Stimulated activated CD4-positive, alpha-beta T cell treated with anti-CD3 and anti-CD28 coated beads, Interleukin-15, amount 100 ng/mL, for 24 hours (primary cell): Measurements from ENCODE around the gene KRTAP2-4.

Experiments
- DNase-seq: peaks from one replicate; pipeline ENCODE4 v3.0.0-alpha.2; 2020

KRTAP2-4 gene

DNA sequence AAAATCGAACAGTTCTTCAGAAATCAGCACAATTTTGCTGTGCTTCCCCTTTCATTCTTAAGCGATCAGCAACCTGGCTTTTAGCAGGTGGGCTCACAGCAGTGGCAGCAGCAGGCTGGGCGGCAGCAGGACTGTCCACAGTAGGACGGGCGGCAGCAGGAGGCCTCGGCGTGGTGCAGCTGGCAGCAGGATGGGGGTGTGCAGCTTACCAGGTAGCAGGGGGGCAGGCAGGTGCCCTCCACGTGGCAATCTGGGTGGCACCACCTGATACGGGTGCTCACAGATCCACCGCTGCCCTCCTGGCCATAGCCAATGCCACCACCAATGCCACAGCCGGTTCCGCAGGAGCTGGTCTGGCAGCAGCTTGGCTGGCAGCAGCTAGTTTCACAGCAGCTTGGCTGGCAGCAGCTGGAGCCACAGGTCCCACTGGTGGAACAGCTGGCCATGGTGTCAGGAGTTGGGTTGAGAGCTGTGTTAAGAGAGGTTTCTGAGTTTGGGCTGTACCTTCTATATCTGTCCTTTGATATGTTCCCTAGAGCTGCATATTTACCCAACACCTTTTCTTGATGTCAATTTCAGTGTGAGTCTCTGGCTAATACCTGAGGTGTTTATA is 35.9 kb downstream of the KRTAP2-4 start, which contains the start of gene KRTAP1-4:
Gene KRTAP1-4 (minus strand): TSS at position 563 of the 613 bp plus-strand sequence. CDS start 117 bp downstream, at position 446.
- no peak for DNase-seq

DNA sequence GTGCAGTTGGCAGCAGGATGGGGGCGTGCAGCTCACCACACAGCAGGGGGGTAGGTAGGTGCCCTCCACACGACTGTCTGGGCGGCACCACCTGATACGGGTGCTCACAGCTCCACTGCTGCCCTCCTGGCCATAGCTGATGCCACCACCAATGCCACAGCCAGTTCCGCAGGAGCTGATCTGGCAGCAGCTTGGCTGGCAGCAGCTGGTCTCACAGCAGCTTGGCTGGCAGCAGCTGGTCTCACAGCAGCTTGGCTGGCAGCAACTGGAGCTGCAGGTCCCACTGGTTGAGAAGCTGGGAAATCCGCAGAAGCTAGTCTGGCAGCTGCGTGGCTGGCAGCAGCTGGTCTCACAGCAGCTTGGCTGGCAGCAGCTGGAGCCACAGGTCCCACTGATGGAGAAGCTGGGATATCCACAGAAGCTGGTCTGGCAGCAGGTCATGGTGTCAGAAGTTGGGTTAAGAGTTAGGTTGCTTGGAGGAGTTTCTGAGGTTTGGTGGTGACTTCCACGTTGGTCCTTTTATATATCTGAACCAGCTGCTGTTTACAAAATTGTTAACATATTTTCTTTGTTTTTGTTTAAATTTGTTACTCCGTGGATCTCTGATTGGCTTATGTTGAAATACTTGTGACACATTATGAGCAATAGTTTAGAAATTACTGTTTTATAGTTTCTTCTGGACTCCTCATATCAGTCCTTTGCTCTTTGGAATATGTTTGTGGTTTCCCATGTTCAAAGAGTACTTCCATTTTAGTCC is 38.8 kb downstream of the KRTAP2-4 start, which contains the start of gene KRTAP1-5:
Gene KRTAP1-5 (minus strand): TSS at position 494 of the 757 bp plus-strand sequence. CDS start 53 bp downstream, at position 441.
- no peak for DNase-seq

DNA sequence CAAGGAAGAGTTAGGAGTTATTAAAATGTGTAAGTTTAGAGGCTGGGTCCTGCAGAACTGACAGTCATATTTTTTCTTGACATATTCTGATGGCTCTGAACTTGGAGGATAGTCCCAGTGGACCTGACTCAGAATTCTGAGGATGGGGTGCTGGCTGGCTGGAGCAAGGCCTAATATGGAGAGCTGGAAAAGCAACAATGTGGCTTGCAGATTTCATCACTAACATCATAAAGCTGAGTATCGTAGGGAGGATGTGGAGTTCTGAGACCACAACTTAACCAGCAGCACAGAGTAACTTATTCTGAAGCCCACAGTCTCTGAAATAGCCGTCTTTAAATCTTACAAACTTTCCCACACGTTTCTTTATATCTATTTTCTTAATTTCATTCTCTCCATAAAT is 41.0 kb downstream of the KRTAP2-4 start:
- DNase-seq = no peak

DNA sequence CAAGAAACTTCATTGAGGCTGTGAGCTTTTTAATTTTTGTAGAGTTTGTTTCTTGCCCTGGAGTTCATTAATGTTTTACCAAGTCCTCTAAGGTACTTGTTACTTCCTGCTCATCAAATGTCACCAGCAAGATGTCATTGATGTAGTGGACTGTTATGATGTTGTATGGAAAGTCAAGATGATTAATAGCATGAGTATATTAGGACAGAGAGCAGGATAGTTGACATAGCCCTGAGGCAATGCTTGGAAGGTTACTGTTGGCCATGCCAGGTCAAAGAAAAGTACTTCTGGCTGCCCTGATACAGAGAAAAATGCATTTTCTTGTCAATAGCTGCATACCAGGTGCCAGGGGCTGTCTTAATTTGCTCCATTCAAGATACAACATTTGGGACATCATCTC is 45.3 kb downstream of the KRTAP2-4 start:
- DNase-seq = no peak

DNA sequence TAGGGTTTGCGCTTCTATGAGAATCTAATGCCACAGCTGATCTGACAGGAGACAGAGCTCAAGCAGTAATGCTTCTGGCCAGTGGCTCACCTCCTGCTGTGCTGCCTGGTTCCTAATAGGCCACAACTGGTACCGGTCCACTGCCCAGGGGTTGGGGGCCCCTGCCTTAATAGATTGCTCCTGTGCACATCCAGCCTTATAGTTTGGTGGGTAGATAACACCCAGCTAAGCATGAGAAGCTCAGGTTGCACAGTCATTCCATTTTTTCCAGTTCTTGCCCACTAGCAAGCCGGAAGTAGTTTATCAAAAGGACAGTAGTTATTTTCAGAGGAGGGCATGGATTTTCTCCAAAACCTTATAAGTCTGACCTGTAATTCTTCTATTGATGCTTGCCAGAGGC is 46.3 kb downstream of the KRTAP2-4 start:
- DNase-seq = no peak

DNA sequence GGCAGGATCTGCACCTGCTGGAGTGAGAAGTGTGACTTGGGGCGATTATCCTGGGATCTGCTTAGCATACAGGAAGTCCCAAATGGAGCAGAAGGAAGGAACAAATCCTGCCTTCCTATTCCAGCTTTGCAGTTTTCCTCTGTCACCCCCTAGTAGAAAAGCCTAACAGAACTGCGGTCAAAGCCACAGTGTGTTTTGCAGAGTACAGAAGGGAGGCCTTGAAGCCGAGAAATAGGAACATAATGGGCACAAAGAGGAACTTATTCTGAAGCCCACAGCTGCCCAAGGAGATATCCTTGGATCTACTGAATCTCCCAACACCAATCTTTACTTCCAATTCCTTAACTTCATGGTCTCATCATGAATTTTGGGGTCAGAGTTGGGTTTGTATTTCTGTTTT is 47.1 kb downstream of the KRTAP2-4 start:
- DNase-seq = no peak

DNA sequence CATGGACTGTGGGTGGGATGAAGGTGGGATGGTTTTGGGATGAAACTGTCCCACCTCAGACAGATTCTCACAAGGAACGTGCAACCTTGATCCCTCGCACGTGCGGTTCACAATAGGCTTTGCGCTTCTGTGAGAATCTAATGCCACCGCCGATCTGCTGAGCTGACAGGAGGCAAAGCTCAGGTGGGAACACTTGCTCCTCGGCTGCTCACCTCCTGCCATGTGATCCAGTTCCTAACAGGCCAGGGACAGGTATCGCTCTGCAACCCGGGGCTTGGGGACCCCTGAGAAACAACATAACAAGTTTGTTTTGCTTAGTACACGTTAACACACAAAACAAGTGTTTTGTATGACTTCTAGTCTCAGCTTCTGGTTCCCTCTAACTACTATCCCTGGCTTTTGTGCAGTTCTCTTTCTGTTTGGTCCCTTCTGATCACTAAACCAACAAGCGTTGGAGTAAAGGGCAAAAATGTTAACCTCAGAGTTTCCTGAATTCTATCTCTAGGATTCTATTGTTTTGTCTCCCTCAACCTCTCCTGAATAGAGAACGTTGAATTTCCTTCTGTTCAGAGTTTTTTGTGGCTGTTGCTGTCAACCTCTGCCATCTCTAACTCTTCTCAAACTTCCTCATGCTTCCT is 49.0 kb downstream of the KRTAP2-4 start:
- DNase-seq = no peak

DNA sequence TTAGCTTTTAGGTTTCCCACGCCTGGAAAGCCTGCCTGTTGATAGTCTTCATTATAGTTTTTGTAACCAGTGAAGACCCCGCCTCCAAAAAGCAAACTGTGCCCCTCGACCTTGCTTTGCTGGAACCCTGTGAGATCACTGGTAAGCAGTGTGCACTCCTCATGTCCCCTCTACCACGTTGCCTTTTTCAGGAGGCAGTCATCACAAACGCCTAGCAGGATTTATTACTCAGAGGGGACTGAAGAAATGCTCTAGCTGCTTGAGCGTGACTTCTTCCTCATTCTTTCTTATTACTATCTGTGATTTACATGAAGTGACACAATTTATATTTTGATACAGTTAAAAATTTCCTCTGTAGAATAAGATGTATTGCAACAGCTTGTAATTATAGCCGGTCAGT is 50.2 kb downstream of the KRTAP2-4 start:
- no peak for DNase-seq
